ENCODE measurements around the gene ABCB9. TPM values are rescaled to one million over a fixed set of nuclear protein-coding genes. Genes with fewer than 3 reads are reported as not detected.
A peak's percentile ranks its signal among the peaks of the same experiment; 100 is the strongest.

The ABCB9 gene
- total RNA-seq, 1 donor from 2014 or later = 1.9 TPM

DNA sequence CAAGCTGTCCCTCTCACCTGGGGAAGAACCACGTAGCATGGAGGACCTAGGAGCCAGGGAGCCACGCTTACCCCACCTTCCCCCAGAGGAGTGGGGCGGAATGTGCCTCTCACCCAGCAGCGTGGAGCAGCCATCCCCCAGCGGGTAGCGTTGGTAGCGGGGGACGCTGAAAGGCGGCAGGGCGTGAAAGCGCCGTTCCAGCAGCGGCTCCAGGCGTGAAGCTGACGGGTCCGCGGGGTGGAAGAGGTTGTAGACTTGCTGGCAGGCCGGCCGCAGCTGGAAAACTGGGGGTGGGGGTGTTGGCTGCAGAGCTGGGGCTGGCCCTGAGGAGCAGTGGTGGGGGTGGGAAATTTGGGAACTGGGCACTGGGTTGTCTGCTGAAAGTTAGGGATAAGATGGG lies 26.1 kb upstream of the ABCB9 start:
- Mint-ChIP-seq H3K27ac (no peak overlapping the region), H3K4me3 (no peak overlapping the region), H3K9me3 (no peaks in the 10 kb centered on the region), H3K4me1 (no peaks in the 10 kb centered on the region), H3K36me3 (no peaks in the 10 kb centered on the region), H3K27me3 (ENCODE audit: insufficient read depth, low read depth) (peaks cover 2% of the 10 kb centered on the region)
- Histone ChIP-seq H3F3A (ENCODE audit: low read depth) (no peaks in the 10 kb centered on the region), H3K4me3 (no peak overlapping the region), H3K9ac (no peak overlapping the region), H2AFZ (replicated peaks) (no peak overlapping the region), H4K20me1 (ENCODE audit: low read depth) (no peaks in the 10 kb centered on the region), H3K36me3 (no peaks in the 10 kb centered on the region), H3K79me2 (ENCODE audit: low read depth) (no peaks in the 10 kb centered on the region), H3K9me3 (ENCODE audit: low read depth) (no peaks in the 10 kb centered on the region), H3K4me2 (no peak overlapping the region), H3K27me3 (no peaks in the 10 kb centered on the region), H3K27ac (no peak overlapping the region), H3K4me1 (no peaks in the 10 kb centered on the region)
- DNase-seq (ENCODE audit: low spot score) = peak; percentile 33
- TF ChIP-seq EZH2phosphoT487 (IDR thresholded peaks at IDR 0.05) = no peak
- TF ChIP-seq EZH2 (IDR thresholded peaks at IDR 0.05) = no peak
- TF ChIP-seq, protein P1, sequence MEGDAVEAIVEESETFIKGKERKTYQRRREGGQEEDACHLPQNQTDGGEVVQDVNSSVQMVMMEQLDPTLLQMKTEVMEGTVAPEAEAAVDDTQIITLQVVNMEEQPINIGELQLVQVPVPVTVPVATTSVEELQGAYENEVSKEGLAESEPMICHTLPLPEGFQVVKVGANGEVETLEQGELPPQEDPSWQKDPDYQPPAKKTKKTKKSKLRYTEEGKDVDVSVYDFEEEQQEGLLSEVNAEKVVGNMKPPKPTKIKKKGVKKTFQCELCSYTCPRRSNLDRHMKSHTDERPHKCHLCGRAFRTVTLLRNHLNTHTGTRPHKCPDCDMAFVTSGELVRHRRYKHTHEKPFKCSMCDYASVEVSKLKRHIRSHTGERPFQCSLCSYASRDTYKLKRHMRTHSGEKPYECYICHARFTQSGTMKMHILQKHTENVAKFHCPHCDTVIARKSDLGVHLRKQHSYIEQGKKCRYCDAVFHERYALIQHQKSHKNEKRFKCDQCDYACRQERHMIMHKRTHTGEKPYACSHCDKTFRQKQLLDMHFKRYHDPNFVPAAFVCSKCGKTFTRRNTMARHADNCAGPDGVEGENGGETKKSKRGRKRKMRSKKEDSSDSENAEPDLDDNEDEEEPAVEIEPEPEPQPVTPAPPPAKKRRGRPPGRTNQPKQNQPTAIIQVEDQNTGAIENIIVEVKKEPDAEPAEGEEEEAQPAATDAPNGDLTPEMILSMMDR (IDR thresholded peaks at IDR 0.05) = no peak

DNA sequence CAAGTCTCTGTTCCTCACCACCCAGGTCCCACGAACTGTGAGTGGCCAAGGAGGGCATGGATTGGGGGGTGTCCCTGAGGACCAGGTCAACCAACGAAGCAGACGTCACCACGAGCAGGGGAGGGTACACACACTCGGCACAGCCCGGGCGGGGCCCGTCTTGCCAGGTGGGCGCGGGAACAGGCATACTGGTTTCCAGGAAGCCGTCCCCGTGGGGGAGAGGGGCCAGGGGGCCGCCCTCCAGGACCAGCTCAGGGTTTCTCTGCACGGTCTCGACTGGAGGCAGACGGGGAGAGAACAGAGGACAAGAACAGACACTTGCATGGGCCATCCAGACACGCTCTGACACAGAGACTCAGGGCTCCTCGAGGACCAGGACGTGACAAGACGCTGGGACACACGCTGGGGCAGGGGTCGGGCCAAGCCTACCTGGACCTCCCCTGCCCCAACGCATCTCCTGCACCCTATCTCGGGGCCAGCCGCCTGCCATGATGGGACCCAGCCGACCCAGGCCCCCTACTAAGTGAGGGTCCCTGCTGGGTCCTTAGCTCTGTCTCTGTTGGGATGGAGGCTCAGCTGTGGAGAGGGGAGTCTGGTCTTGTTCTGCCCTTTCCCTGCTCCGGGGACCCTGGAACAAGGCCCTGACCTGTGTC lies 25.5 kb upstream of the ABCB9 start:
- no peak overlapping the region for H2AFZ ChIP-seq (replicated peaks)
- no peaks in the 10 kb centered on the region for H3K79me2 ChIP-seq (ENCODE audit: low read depth)
- no peaks in the 10 kb centered on the region for H3K4me1 ChIP-seq
- Mint-ChIP-seq H3K27ac (no peak overlapping the region), H3K4me1 (no peaks in the 10 kb centered on the region), H3K4me3 (no peak overlapping the region), H3K27me3 (ENCODE audit: insufficient read depth, low read depth) (peaks cover 3% of the 10 kb centered on the region), H3K36me3 (no peaks in the 10 kb centered on the region), H3K9me3 (no peaks in the 10 kb centered on the region)
- no peak overlapping the region for H3K4me3 ChIP-seq
- no peak overlapping the region for H3K4me2 ChIP-seq
- H3K36me3 ChIP-seq = no peaks in the 10 kb centered on the region
- H3K9ac ChIP-seq = no peak overlapping the region
- no peaks in the 10 kb centered on the region for H3K27me3 ChIP-seq
- H3K27ac ChIP-seq = no peak overlapping the region
- TF ChIP-seq, protein P1 (IDR thresholded peaks at IDR 0.05) = no peak
- TF ChIP-seq EZH2 (IDR thresholded peaks at IDR 0.05) (no peak), EZH2phosphoT487 (IDR thresholded peaks at IDR 0.05) (no peak)
- H4K20me1 ChIP-seq (ENCODE audit: low read depth) = no peaks in the 10 kb centered on the region
- no peaks in the 10 kb centered on the region for H3K9me3 ChIP-seq (ENCODE audit: low read depth)
- no peak for DNase-seq (ENCODE audit: low spot score)
- no peaks in the 10 kb centered on the region for H3F3A ChIP-seq (ENCODE audit: low read depth)

DNA sequence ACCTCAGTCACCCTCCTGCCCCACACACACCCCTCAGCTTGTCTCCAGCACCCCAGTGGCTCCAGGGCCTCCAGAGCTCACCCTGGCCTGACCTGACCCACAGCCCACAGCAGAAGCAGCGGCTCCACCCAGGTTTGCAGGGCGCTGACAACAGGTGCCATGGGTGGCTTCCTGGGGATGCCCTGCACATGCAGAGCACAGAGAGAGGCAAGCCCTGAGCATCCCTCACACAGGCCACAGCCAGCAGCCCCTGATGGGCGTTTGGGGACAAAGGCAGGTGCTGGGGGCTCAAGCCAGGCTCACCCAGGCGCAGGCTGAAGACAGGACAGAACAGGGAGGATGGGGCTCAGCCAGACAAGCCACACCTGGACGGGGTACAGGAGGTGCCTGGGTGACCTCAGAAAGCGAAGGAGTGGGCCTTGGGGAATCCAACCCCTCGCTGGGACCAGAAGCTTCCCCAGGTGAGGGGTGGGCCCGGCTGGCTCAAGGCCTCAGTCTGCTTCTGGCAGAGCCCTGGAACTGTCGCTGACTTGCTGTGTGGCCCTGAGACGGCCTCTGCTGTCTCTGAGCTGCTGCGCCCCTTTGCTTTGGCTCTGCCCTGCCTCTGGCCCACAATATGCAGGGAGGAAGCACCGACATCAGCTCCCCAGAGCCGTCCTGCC lies 24.8 kb upstream of the ABCB9 start:
- H3K79me2 ChIP-seq (ENCODE audit: low read depth) = no peaks in the 10 kb centered on the region
- DNase-seq (ENCODE audit: low spot score) = no peak
- Mint-ChIP-seq H3K4me1 (no peaks in the 10 kb centered on the region), H3K27ac (no peak overlapping the region), H3K4me3 (no peak overlapping the region), H3K9me3 (no peaks in the 10 kb centered on the region), H3K36me3 (no peaks in the 10 kb centered on the region), H3K27me3 (ENCODE audit: insufficient read depth, low read depth) (peaks cover 3% of the 10 kb centered on the region)
- no peaks in the 10 kb centered on the region for H3K36me3 ChIP-seq
- no peak overlapping the region for H2AFZ ChIP-seq (replicated peaks)
- H3K4me2 ChIP-seq = no peak overlapping the region
- no peak overlapping the region for H3K9ac ChIP-seq
- no peaks in the 10 kb centered on the region for H3F3A ChIP-seq (ENCODE audit: low read depth)
- no peaks in the 10 kb centered on the region for H3K4me1 ChIP-seq
- H3K27ac ChIP-seq = no peak overlapping the region
- H4K20me1 ChIP-seq (ENCODE audit: low read depth) = no peaks in the 10 kb centered on the region
- H3K4me3 ChIP-seq = no peak overlapping the region
- no peaks in the 10 kb centered on the region for H3K9me3 ChIP-seq (ENCODE audit: low read depth)
- H3K27me3 ChIP-seq = no peaks in the 10 kb centered on the region
- TF ChIP-seq, protein P1 (IDR thresholded peaks at IDR 0.05) = no peak
- no peak for TF ChIP-seq EZH2 (IDR thresholded peaks at IDR 0.05)

All from neural progenitor cell (in vitro differentiated cells).